GM12873 (cell line): Measurements from ENCODE around the gene STBD1.

ENCODE experiments used
- TF ChIP-seq, protein P1 (sequence below): IDR thresholded peaks from 2 replicates; pipeline ENCODE4 v1.5.1; 2012; ENCODE audit warnings: low read depth, mild to moderate bottlenecking, moderate library complexity, low read length, control low read depth; ENCODE audit not compliant: insufficient read depth; ENCODE audit errors: missing control alignments

The STBD1 gene

DNA sequence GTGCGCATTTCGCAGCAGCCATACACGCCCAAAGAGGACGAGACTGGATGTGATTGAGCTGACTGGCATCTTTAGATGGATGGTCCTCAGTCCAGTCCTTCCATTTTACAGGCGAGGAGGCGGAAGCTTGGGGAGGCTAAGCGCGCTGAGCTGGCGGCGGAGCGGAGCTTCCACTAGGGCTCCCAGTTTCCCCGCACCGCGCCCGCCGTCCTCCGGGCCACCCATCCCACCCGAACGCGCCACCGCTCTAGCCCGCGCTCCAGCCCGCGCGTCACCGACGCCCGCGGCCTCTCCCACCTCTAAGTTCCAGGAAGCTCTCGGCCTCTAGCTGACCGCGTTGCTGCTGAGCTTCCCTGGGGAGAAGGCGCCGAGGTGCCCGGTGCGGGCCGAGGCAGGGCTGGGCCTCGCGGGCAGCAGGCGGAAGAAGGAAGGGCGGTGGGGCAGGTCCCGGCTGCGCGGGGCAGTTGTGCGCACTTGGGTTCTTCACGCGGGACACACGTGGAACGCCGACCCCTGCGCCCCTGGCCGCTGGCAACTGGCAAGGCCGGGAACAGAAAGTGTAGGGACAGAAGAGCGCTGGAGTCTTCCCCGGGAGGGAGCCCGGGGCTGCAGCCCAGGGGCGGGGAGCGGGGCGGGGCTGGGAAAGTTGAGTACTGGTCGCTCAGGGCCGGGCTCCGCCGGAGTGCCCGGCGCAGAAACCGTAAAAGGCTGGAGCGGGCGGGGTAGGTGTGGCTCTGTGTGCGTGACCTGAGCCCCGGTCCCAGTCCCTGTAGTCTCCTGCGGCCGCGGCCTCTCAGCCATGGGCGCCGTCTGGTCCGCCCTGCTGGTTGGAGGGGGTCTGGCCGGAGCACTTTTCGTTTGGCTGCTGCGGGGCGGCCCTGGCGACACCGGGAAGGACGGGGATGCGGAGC is at the start of gene STBD1:
Gene STBD1, plus strand, starts transcription at position 763 of the 911 bp plus-strand sequence. Its CDS starts 37 bp downstream, at position 800.
- TF ChIP-seq, protein P1, sequence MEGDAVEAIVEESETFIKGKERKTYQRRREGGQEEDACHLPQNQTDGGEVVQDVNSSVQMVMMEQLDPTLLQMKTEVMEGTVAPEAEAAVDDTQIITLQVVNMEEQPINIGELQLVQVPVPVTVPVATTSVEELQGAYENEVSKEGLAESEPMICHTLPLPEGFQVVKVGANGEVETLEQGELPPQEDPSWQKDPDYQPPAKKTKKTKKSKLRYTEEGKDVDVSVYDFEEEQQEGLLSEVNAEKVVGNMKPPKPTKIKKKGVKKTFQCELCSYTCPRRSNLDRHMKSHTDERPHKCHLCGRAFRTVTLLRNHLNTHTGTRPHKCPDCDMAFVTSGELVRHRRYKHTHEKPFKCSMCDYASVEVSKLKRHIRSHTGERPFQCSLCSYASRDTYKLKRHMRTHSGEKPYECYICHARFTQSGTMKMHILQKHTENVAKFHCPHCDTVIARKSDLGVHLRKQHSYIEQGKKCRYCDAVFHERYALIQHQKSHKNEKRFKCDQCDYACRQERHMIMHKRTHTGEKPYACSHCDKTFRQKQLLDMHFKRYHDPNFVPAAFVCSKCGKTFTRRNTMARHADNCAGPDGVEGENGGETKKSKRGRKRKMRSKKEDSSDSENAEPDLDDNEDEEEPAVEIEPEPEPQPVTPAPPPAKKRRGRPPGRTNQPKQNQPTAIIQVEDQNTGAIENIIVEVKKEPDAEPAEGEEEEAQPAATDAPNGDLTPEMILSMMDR: no peak

DNA sequence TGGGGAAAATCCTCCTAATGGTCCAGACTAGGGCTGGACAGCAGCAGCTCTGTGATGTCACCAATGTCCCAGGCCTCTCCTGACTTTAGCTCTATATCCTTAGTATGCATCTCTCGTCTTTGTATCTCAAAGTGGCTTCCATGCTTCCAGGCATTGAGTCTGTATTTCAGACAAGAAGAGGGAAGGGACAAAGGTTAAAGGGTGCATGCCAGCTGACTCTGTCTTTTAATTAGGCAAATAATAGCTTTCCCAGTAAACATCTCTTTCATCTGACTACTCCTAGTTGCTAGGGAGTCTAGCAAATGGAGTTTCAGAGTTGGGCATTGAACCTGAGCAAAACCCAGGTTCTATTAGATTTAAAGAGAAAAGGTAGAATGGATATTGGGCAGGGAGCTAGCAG is 49.6 kb upstream of the STBD1 start:
- TF ChIP-seq, protein P1: no peak

DNA sequence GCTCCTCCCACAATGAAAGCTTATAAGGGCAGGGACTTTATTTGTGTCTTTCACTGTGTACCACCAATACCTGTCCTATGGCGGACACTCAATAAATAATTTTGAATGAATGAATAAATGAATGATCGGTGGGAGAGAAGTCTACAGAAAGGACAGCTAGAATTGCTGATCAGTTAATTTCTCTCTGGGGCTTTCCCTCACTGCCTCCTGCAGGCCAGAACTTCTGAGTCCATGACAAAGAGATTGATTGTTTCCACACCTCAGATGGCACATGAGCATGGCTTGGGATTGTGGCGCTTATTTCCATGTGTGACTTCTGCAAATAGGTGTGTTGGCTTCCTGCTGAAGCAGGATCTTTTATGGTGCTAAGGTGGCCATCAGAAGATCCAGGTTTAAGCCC is 48.7 kb upstream of the STBD1 start:
- TF ChIP-seq, protein P1: no peak

DNA sequence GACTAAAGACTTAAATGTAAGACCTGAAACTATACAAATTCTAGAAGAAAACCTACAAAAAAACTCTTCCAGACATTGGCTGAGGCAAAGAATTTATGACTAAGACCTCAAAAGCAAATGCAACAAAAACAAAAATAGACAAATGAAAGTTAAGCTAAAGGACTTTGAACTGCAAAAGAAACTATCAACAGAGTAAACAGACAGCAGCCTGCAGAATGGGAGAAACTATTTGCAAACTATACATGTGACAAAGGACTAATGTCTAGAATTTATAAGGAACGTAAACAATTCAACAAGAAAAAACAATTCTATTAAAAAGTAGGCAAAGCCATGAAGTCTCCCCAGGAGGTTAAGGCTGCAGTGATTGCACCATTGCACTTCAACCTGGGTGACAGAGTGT is 46.0 kb upstream of the STBD1 start:
- TF ChIP-seq, protein P1: no peak

DNA sequence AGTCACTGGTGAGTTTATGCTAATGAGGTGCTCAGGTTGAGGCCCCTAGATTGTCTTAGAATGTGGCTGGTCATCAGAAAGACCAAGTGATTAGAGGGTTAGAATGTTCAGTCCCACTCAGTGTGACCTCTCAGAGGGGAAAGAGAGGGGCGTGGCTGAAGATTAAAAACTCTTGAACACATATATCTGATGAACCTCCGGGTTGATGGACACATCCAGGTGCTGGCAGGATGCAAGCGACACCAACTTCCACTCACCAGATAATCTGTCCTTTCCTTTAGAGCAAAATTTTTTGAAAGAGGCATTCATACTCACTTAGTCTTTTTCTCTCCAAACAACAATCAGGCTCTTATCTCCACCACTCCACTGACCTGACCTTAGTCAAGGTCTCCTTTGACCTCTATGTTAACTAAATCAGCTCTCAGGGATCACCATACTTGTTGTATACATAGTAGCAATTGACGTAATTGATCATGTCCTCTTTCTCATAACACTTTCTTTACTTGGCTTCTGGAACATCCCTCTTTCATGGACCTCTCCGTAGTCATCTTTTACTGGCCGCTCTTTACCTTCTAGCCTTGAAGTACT is 40.8 kb upstream of the STBD1 start:
- TF ChIP-seq, protein P1: no peak

DNA sequence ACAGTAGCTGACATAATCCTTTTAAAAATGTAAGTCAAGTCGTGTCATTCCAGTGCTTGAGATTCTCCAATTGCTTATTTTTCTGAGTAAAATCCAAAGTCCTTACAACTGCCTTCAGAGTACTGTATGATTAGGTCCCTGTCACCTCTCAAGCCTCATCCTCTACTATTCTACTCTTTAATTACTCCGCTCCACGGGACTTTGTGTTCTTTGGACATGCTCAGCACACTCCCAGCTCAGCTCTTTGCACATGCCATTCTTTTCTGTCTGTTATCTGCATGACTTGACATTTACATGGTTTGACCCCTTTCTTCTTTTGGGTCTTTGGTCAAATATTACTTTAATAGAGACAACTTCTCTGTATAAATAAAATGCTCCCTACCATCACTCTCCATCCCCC is 39.9 kb upstream of the STBD1 start:
- TF ChIP-seq, protein P1: no peak

DNA sequence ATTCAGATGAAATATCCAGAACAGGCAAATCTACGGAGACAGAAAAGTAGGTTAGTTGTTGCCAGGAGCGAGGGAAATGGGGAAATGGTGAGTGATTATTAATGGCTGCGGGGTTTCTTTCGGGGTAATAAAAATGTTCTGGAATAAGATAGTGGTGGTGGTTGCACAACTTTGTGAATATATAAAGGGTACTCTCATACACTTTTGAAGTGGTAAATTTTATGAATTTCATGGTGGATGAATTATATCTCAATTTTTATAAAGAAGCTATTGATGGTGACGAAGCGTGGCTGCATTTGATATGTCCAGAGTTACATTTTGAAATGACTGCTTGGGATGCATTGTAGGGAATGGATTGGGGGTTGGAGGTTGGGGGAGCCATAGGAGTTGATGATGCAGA is 38.7 kb upstream of the STBD1 start:
- TF ChIP-seq, protein P1: no peak
